Fibroblast of lung (primary cell): ENCODE measurements around the gene NOS3.

ENCODE experiments used
- CTCF ChIP-seq, 2 donors: IDR thresholded peaks in 1 of 2; conservative IDR thresholded peaks in 1 of 2; 1 replicate in 1 of 2; 2 replicates in 1 of 2; pipeline ENCODE4 v1.5.1; 2011 to 2012; ENCODE audit warnings: low read length in 2 of 2, control low read depth in 1 of 2, inconsistent platforms in 1 of 2, low read depth in 1 of 2, mild to moderate bottlenecking in 1 of 2
- EZH2 ChIP-seq: IDR thresholded peaks from 2 replicates; pipeline ENCODE4 v1.5.1; 2012; ENCODE audit warnings: low read length, control low read depth, mild to moderate bottlenecking; ENCODE audit errors: missing control alignments

GRCh38 chr7:150951181-150951520 is 39.7 kb upstream of the NOS3 start:
- TF ChIP-seq CTCF (conservative IDR thresholded peaks at IDR 0.05 in 1 of 2, IDR thresholded peaks at IDR 0.05 in 1 of 2; ENCODE audit: low read depth in 1 of 2, low read length in 2 of 2): no peak
- no peak for TF ChIP-seq EZH2
